ENCODE data around the gene PPP6R1. TPM values are rescaled to one million over a fixed set of nuclear protein-coding genes. Genes with fewer than 3 reads are reported as not detected.

Gene PPP6R1
- total and polyA plus RNA-seq, 2 of the 13 experiments (the other 11 are each of a cell fraction or from before 2014, with no cell fraction given) = 25.8 to 54.0 TPM

DNA sequence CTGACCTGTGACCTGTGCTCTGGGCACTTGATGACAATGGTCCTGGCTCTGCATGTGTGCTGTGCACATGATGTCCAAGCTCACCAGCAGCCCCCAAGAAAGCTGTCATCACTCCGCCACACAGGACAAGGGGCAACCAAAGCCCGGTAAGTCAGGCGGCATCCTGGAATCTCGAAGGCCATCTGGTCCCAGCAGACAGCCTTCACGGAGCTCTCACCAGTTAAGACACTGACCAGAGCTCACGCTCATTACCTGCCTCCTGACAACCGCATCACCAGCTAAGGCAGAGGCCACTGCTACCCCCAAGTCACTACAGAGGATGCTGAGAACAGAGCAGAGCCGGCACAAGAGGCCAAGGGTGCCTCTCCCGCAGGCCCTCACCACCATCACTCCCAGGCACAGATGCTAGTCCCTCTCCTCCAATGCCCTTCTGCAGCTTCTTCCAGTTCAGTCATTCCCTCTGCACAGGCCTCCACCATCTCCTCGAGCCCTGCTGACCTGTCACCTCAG is 10.6 kb downstream of the PPP6R1 start:
- peaks cover 56% of the 10 kb centered on the region for H3K79me2 ChIP-seq (ENCODE audit: insufficient read depth, low read length)
- POLR2A ChIA-PET = interaction anchor here (1.7 kb wide), 1 partner anchor 11 kb away, joined by 3 read pairs; no protein-coding TSS in a partner anchor
- DNase-seq (ENCODE audit: low spot score) = no peak
- FAIRE-seq = no peak
- H2AFZ ChIP-seq (ENCODE audit: low read length) = no peak overlapping the region
- no peak overlapping the region for H3K9ac ChIP-seq (ENCODE audit: insufficient read depth, low read depth, low read length)
- H3K4me1 ChIP-seq (ENCODE audit: insufficient read depth, low read length) = peaks cover 31% of the 10 kb centered on the region
- TF ChIP-seq DNMT3B (CRISPR knock-in tag; conservative IDR thresholded peaks at IDR 0.05) (no peak), ZNF670 (CRISPR knock-in tag; IDR thresholded peaks at IDR 0.05; ENCODE audit: borderline replicate concordance) (no peak), AGO2 (optimal IDR thresholded peaks at IDR 0.05; ENCODE audit: low read depth, low read length) (peak; percentile 44), NBN (conservative IDR thresholded peaks at IDR 0.05) (no peak), ZFX (CRISPR knock-in tag; IDR thresholded peaks at IDR 0.05; ENCODE audit: low read depth) (no peak), ZNF788 (CRISPR knock-in tag; IDR thresholded peaks at IDR 0.05; ENCODE audit: borderline replicate concordance) (no peak), SAFB2 (CRISPR knock-in tag; IDR thresholded peaks at IDR 0.05; ENCODE audit: borderline replicate concordance, low read depth) (no peak)
- TF ChIP-seq, protein P1, sequence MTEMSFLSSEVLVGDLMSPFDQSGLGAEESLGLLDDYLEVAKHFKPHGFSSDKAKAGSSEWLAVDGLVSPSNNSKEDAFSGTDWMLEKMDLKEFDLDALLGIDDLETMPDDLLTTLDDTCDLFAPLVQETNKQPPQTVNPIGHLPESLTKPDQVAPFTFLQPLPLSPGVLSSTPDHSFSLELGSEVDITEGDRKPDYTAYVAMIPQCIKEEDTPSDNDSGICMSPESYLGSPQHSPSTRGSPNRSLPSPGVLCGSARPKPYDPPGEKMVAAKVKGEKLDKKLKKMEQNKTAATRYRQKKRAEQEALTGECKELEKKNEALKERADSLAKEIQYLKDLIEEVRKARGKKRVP (CRISPR knock-in tag; IDR thresholded peaks at IDR 0.05) = no peak
- TF ChIP-seq, protein P2, sequence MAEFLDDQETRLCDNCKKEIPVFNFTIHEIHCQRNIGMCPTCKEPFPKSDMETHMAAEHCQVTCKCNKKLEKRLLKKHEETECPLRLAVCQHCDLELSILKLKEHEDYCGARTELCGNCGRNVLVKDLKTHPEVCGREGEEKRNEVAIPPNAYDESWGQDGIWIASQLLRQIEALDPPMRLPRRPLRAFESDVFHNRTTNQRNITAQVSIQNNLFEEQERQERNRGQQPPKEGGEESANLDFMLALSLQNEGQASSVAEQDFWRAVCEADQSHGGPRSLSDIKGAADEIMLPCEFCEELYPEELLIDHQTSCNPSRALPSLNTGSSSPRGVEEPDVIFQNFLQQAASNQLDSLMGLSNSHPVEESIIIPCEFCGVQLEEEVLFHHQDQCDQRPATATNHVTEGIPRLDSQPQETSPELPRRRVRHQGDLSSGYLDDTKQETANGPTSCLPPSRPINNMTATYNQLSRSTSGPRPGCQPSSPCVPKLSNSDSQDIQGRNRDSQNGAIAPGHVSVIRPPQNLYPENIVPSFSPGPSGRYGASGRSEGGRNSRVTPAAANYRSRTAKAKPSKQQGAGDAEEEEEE (CRISPR knock-in tag; IDR thresholded peaks at IDR 0.05; ENCODE audit: borderline replicate concordance) = no peak
- TF ChIP-seq, protein P3, sequence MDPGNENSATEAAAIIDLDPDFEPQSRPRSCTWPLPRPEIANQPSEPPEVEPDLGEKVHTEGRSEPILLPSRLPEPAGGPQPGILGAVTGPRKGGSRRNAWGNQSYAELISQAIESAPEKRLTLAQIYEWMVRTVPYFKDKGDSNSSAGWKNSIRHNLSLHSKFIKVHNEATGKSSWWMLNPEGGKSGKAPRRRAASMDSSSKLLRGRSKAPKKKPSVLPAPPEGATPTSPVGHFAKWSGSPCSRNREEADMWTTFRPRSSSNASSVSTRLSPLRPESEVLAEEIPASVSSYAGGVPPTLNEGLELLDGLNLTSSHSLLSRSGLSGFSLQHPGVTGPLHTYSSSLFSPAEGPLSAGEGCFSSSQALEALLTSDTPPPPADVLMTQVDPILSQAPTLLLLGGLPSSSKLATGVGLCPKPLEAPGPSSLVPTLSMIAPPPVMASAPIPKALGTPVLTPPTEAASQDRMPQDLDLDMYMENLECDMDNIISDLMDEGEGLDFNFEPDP (CRISPR knock-in tag; conservative IDR thresholded peaks at IDR 0.05) = 0 out of 2 replicates have a peak, but pooled peaks have one; percentile 22
- intact Hi-C loops (cut with micrococcal nuclease; ENCODE audit: unreplicated experiment) (no loop called here), in situ Hi-C loops (cut with HindIII; ENCODE audit: extremely low pct_ligation_motif_present, low pct_unique_long_range_greater_than_20kb) (no loop called here)
- H3K27ac ChIP-seq (ENCODE audit: extremely low read length, insufficient read depth, low read length) = no peak overlapping the region
- H3K4me2 ChIP-seq (ENCODE audit: low read depth, low read length) = no peak overlapping the region
- no peak; the same call in 2 of the 3 replicates for ATAC-seq
- CTCF ChIA-PET (ENCODE audit: low intra/inter-chr PET ratio, low total read pairs) = no interaction called here
- no peaks in the 10 kb centered on the region for H3K9me3 ChIP-seq (ENCODE audit: low read length)
- peaks cover 51% of the 10 kb centered on the region for H4K20me1 ChIP-seq (ENCODE audit: insufficient read depth, low read length)
- no peaks in the 10 kb centered on the region for H3K27me3 ChIP-seq (ENCODE audit: control insufficient read depth in 1 of 2, insufficient read depth in 2 of 2, low read length in 2 of 2)
- peaks cover 30 to 78% of the 10 kb centered on the region in 2 experiments; a peak in 4 of 5 replicates for H3K36me3 ChIP-seq (replicated peaks in 1 of 2; ENCODE audit: control insufficient read depth in 1 of 2, insufficient read depth in 2 of 2, low read length in 2 of 2)
- WGBS (ENCODE audit: low lambda C conversion rate) = 96% methylated on average over 5 of the region's 10 CpGs
- no TSS peak for BruUV-seq (replicated peaks)
- no peak overlapping the region for H3K4me3 ChIP-seq (replicated peaks in 1 of 3; ENCODE audit: insufficient read depth in 1 of 3, low read depth in 2 of 3, low read length in 3 of 3)
